HG03457 (cell line): ENCODE data around the gene TYW1.
"Not testable (repeated sequence)": the region's sequence is repeated elsewhere in the genome, so short reads cannot be mapped to it uniquely, and the experiment has no call there.

Source experiments
- ATAC-seq: cut with Tn5 transposase; IDR thresholded peaks from one replicate; pipeline ENCODE4 v1.9.1; 2021; ENCODE audit warnings: moderate number of reproducible peaks; ENCODE audit not compliant: unreplicated experiment

The TYW1 gene

DNA sequence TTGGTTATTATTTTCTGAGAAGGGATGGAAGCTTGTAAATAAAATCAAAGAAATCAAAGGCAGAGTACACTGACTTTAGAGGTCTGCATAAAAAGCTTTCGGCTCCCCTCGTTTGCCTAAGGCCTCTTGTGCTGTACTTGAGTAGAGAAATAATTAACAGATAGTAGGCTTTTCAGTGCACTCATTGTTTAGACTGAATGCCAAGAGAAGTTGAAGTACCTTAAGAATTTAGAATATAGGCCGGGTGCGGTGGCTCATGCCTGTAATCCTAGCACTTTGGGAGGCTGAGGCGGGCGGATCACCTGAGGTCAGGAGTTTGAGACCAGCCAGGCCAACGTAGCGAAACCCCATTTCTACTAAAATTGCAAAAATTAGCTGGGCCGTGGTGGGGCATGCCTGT, 232.4 kb downstream of the TYW1 start:
- not testable (repeated sequence) for ATAC-seq

DNA sequence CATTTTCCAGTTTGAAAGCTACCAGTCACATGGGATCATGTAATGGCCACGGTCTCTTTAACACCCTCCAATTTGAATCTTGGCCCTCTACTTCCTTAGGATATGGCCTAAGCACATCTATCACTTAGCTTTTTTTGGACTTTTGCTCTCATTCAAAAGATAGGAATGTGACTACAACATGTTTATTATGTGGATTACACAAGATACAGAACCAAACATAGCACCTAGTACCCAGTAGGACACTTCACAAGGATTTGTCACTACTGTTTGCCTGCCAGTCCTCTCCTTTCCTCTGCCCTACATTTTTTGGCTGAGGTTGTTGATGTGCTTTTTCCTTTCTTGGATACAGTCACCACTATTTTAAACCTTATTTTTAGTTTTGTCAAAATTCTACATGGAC, 233.4 kb downstream of the TYW1 start:
- ATAC-seq, result not testable (repeated sequence)

DNA sequence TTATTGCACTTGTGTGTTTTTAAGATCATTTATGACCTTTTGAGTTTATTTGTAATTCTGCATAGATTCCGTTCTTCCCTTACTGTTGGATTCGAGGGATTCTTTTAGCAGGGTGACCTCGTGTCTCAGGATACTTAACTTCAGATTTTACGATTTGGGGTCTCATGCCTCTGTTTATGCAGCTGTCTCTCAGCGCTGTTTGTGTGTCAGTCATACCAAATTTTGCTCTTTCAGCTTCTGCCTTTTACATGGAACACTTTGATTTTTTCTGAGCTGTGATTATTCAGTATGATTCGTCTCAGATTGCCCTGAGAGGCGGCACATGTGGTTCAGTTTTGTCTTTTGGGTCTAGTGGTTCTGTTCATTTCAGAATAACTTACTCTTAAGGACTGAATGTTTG, 236.9 kb downstream of the TYW1 start:
- not testable (repeated sequence) for ATAC-seq

DNA sequence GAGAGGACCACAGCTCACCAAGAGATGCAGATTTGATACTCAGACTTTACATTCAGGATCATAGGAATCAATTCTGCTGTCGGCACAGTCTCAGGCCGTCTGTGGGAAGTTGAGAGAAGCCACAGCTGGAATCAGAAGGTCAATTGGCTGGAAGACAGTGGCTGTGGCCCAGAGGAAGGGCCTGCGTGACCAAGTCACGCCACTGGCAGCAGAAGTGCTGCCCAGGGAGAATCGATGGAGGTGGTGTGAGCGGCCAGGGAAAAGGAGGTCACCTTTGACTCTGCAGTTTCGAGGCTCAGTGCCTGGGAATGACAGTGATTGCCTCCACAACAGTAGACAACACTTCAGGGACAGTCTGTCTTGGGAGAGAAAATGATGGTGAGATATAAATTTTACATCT, 239.6 kb downstream of the TYW1 start:
- not testable (repeated sequence) for ATAC-seq

DNA sequence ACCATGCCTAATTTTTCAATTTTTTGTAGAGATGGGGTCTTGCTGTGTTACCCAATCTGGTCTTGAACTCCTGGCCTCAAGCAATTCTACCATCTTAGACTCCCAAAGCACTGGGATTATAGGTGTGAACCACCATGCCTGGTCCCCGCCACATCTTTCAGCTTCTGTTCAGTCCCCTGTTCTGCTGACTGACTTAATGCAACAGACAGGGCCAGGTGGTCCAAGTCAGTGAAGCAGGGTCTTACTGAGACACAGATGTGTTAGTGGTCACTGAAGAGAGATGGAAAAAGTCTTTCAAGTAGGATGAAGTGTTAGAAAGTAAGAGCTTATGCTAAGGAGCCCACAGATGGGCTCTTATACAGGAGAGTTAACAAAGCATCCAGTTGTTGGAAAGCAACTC, 246.2 kb downstream of the TYW1 start:
- not testable (repeated sequence) for ATAC-seq

DNA sequence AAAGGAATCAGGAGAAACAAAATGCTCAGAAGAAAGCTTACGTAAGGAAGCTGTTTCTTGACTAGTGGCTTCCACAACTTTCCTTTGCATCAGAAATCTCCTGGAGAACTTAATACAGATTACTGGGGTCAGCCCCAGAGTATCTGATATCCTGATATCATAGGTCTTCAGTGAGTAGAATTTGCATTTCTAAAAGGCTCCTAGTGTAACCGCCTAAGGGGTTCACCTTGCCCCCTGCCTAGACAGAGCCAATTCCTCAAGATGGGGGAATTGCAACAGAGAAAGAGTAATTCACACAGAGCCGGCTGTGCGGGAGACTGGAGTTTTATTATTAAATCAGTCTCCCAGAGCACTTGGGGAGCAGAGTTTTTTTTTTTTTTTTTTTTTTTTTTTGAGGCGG, 251.7 kb downstream of the TYW1 start:
- ATAC-seq, result not testable (repeated sequence)

DNA sequence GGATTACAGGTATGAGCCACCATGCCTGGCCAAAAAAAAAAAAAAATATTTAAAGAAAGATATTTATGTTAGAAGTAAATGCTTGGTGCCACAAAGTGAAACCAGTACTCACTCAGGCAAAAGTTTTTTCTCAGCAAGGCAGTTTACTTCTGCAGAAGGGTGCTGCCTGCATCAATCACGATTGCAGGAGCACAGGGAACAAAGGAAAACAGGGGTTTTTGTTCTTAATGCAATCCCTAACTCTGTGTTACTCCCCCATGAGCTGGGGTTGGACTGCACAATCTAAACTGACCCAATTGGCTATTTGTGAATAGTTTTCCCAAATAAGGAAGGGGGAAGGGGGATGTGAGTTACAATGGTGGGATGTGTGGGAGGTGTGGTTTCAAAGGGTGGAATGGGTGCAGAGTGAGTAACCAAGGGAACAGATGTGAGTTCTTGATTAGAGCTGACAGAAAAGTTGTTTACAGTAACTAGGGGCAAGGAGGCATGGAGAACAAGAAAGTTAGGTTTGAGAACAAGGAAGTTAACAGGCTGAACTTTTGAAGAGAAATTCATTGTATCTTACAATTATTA, 255.4 kb downstream of the TYW1 start:
- ATAC-seq, result no peak

DNA sequence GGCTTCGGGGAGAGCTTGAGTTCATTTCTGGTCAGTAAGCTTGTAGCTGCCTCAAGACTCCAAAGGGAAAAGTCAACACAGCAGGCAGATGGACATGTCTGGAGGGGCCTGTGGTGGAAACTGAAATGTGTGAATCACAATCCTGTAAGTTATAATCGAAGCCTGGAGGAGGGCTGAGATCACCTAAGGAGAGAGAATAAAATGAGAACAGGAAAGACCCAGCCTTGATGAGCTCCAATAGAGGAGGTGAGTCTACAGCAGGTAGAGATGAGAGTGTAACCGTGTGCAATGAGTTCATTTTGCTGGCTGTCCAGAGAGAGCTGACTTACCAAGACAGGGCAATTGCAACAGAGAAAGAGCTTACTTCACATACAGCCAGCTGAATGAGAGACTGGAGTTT, 258.4 kb downstream of the TYW1 start:
- not testable (repeated sequence) for ATAC-seq

DNA sequence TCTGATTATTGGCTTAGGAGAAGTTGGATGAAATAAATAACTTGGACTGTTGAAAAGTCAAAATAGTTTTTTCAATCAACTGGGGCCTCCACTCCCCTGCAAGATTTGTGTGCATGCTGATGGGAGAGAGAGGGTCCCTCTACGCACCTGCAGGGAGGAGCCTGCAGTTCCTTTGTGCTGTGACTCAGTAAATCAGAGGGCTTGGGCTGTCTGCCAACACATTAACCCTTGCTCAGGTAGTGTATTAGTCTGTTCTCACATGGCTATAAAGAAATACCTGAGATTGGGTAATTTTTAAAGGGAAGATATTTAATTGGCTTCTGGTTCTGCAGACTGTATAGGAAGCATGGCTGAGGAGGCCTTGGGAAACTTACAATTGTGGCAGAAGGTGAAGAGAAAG, 261.1 kb downstream of the TYW1 start:
- not testable (repeated sequence) for ATAC-seq

DNA sequence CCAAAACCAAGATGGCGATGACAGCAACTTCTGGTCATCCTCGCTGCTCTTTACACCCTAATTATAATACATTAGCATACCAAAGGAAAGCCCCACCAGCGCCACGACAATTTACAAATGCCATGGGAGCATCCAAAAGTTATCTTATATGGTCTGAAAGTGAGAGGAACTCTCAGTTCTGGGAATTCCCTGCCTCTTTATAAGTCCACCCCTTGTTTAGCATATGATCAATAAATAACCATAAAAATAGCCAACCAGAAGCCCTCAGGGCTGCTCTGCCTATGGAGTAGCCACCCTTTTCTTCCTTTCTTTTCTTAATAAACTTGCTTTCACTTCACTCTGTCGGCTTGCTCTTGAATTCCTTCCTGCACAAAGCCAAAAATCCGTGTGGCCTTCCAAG, 262.7 kb downstream of the TYW1 start:
- not testable (repeated sequence) for ATAC-seq

DNA sequence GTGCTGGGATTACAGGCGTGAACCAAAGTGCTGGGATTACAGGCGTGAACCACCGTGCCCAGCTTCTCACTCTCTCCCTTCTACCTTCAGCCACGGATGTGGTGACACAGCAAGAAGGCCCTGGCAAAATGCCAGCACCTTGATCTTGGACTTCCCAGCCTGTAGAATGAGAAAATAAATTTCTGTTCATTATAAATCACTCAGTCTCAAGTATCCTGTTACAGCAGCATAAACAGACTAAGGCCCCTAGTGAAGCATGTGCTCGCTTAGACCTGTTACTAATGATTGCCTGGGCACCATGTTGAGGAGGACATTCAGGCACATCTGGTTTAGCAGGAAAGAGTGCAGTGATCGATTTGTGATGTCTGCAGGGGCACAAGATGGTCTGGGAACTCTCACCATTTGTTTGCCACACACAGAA, 263.5 kb downstream of the TYW1 start:
- ATAC-seq, result not testable (repeated sequence)

DNA sequence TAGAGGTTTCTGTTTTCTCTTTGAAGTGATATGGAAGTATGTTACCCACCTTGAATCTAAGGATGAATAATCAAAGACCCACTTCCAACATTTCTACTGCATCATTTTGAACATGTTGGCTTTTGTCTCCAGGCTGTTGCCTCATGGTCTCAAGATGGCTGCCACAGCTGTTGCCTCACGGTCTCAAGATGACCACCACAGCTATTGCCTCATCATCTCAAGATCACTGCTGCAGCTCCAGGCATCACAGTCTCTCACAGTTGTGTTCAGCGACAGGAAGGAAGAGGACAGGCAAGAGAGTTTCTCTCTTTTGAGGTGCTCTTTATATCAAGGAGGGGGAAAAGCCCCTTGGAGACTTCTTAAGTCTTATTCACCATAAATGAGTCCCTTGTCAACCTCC, 267.4 kb downstream of the TYW1 start:
- not testable (repeated sequence) for ATAC-seq

DNA sequence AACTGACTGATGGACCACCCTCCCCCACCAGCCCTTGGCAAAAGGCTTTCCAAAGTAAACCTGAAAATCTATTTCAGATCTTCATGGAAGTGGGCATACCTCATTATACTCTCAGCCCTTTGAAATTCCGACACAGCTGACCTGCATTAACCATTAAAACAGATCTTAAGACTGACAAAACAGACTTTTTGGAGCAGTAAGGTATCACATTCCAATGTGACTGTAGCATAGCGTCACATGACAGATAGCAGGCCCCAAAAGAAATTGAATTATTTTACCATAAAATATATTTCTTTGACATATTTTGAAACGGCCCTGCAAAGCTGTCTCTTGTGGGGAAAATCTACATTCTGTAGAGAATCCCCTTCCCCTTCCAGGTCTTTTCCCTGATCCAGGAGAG, 269.4 kb downstream of the TYW1 start:
- not testable (repeated sequence) for ATAC-seq

DNA sequence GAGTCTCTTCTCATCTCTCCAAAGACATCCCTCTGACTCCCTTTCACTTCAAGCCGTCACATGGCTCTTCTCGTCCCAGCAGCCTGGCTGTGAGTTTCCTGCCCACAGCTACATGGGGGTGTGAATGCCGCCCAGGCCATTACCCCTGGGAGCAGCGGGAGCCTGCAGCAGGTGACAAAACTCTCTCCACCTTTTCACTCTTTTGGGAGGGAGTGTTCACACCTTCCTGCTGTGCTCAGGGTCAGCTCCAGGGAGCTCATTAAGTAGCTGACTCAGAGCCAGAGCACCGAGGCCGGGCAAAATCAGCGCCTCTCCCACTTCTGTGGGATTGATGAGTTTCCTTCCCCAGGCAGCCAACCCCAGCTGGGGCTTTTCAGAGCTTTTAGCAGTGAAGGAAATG, 271.3 kb downstream of the TYW1 start:
- no peak for ATAC-seq

DNA sequence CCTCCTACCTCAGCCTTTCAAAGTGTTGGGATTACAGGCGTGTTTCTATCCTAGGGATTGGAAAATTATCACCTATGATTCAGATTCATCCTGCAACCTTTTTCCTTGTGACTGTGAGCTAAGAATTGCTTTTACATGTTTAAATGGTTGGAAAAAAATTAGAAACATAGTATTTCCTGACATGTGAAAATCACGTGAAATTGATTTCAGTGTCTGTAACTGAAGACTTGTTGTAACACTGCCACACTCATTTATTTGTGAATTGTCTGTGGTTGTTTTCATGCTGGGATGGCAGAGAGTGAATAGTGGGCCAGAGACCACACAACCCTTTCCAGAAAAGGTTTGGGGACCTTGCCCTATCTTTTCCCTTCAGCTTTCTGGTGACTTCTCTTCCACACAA, 273.3 kb downstream of the TYW1 start:
- ATAC-seq, result not testable (repeated sequence)
